Breast epithelium (tissue), 3 donors: Measurements from ENCODE around the gene SMAD9.

Experiments used
- POLR2A ChIP-seq: fragments of 450-650 bp; IDR thresholded peaks from one replicate; pipeline ENCODE4 v1.6.1; 2016; ENCODE audit warnings: antibody characterized with exemption, mild to moderate bottlenecking, moderate library complexity
- POLR2AphosphoS5 ChIP-seq, 3 donors: sonication (generic); formaldehyde crosslinking; IDR thresholded peaks; one replicate each; pipeline ENCODE4 v1.6.1; 2017; ENCODE audit warnings: antibody characterized with exemption in 3 of 3
- TF ChIP-seq, protein P1 (sequence below), 3 donors: fragments of 450-650 bp; IDR thresholded peaks; one replicate each; pipeline ENCODE4 v1.5.1; 2016 to 2017; ENCODE audit warnings: antibody characterized with exemption in 3 of 3, mild to moderate bottlenecking in 3 of 3, moderate library complexity in 3 of 3

DNA sequence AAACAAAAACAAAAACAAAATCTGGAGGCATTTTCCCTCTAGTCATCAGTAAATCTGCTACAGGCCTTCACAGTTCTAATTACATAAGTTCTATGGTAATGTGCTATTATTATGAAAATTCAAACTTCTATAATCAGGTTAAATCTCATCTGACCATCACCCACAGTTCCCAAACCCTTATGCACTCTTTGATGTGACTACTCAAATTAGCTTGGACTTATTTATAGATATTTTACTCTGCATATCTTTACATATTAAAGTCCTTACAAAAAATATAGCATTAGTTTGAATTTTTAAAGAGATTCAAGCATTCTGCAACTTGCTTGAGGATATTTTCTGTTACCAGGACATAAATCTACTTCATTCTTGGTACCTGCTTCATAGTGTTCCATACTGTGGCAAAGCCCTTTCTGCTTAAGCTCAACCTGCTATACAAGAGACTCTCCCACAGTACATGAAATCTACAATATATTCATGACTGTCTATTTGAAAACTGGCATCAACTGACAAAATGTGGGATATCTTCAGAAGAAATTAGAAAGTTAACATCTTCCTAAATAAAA, 22.9 kb downstream of the SMAD9 start:
- TF ChIP-seq, protein P1, sequence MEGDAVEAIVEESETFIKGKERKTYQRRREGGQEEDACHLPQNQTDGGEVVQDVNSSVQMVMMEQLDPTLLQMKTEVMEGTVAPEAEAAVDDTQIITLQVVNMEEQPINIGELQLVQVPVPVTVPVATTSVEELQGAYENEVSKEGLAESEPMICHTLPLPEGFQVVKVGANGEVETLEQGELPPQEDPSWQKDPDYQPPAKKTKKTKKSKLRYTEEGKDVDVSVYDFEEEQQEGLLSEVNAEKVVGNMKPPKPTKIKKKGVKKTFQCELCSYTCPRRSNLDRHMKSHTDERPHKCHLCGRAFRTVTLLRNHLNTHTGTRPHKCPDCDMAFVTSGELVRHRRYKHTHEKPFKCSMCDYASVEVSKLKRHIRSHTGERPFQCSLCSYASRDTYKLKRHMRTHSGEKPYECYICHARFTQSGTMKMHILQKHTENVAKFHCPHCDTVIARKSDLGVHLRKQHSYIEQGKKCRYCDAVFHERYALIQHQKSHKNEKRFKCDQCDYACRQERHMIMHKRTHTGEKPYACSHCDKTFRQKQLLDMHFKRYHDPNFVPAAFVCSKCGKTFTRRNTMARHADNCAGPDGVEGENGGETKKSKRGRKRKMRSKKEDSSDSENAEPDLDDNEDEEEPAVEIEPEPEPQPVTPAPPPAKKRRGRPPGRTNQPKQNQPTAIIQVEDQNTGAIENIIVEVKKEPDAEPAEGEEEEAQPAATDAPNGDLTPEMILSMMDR (IDR thresholded peaks at IDR 0.05), result no peak
- TF ChIP-seq POLR2A (no peak), POLR2AphosphoS5 (IDR thresholded peaks at IDR 0.05) (no peak)
